ENCODE data around the gene SCAF4. TPM values are rescaled to one million over a fixed set of nuclear protein-coding genes. Genes with fewer than 3 reads are reported as not detected.
A peak's percentile ranks its signal among the peaks of the same experiment; 100 is the strongest.

Gene SCAF4
- total and polyA plus RNA-seq, 9 of the 15 experiments (the other 6 are each of a cell fraction or from before 2014, with no cell fraction given): 2.3 to 55.7 (median 17.2) TPM

- no peak for TF ChIP-seq ZBTB40 (IDR thresholded peaks at IDR 0.05)
- no peak for TF ChIP-seq ZBTB40 (CRISPR knock-in tag; IDR thresholded peaks at IDR 0.05)
- TF ChIP-seq ZNF431 (CRISPR knock-in tag; IDR thresholded peaks at IDR 0.05): no peak
- TF ChIP-seq CBX5 (IDR thresholded peaks at IDR 0.05; ENCODE audit: borderline replicate concordance, low read depth): no peak
- TF ChIP-seq SETDB1 (IDR thresholded peaks at IDR 0.05; ENCODE audit: low read length): no peak
- no peak for TF ChIP-seq ZNF311 (CRISPR knock-in tag; IDR thresholded peaks at IDR 0.05)
- TF ChIP-seq, protein P1, sequence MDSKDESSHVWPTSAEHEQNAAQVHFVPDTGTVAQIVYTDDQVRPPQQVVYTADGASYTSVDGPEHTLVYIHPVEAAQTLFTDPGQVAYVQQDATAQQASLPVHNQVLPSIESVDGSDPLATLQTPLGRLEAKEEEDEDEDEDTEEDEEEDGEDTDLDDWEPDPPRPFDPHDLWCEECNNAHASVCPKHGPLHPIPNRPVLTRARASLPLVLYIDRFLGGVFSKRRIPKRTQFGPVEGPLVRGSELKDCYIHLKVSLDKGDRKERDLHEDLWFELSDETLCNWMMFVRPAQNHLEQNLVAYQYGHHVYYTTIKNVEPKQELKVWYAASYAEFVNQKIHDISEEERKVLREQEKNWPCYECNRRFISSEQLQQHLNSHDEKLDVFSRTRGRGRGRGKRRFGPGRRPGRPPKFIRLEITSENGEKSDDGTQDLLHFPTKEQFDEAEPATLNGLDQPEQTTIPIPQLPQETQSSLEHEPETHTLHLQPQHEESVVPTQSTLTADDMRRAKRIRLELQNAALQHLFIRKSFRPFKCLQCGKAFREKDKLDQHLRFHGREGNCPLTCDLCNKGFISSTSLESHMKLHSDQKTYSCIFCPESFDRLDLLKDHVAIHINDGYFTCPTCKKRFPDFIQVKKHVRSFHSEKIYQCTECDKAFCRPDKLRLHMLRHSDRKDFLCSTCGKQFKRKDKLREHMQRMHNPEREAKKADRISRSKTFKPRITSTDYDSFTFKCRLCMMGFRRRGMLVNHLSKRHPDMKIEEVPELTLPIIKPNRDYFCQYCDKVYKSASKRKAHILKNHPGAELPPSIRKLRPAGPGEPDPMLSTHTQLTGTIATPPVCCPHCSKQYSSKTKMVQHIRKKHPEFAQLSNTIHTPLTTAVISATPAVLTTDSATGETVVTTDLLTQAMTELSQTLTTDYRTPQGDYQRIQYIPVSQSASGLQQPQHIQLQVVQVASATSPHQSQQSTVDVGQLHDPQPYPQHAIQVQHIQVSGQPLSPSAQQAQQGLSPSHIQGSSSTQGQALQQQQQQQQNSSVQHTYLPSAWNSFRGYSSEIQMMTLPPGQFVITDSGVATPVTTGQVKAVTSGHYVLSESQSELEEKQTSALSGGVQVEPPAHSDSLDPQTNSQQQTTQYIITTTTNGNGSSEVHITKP (IDR thresholded peaks at IDR 0.05; ENCODE audit: partially characterized antibody): no peak
- TF ChIP-seq PPARD (CRISPR knock-in tag; IDR thresholded peaks at IDR 0.05): no peak
- no peak for TF ChIP-seq PTBP1 (IDR thresholded peaks at IDR 0.05; ENCODE audit: low read depth, low read length)
- TF ChIP-seq CEBPB (tag; IDR thresholded peaks at IDR 0.05): no peak
- no peak for TF ChIP-seq ZNF23 (CRISPR knock-in tag; IDR thresholded peaks at IDR 0.05)
- no peak for TF ChIP-seq PML (IDR thresholded peaks at IDR 0.05; ENCODE audit: low read length)
- TF ChIP-seq ARNT (IDR thresholded peaks at IDR 0.05): peak; percentile 56 to 70; a peak in 1 of 4 replicates
- TF ChIP-seq SRSF7 (optimal IDR thresholded peaks at IDR 0.05; ENCODE audit: low read depth, low read length): no peak
- no peak for TF ChIP-seq ELF1 (tag; IDR thresholded peaks at IDR 0.05)
- peak in 1 of 2 experiments; percentile 43; a peak in 1 of 4 replicates for TF ChIP-seq RCOR1 (IDR thresholded peaks at IDR 0.05; ENCODE audit: borderline replicate concordance in 1 of 2, low read depth in 2 of 2, low read length in 2 of 2)
- TF ChIP-seq PHTF2 (CRISPR knock-in tag; IDR thresholded peaks at IDR 0.05): no peak
- TF ChIP-seq NFXL1 (CRISPR knock-in tag; IDR thresholded peaks at IDR 0.05): no peak
Observed at GRCh38 chr21:31713973-31714740, 17.8 kb downstream of the SCAF4 start (continued).

Measured in K562 (cell line).